Measurements from ENCODE around the gene ZNF771.

The ZNF771 gene

GRCh38 chr16:30429678-30430427 is 22.4 kb downstream of the ZNF771 start, which contains the start of gene DCTPP1:
Gene DCTPP1 (minus strand): TSS chr16:30430030. CDS start chr16:30429980, 50 bp downstream.
- Histone ChIP-seq H3K27me3 (ENCODE audit: control insufficient read depth, insufficient read depth, low read length) (no peaks in the 10 kb centered on the region), H3K79me2 (no peaks in the 10 kb centered on the region), H3K4me2 (ENCODE audit: low read length) (peak within 1 kb of the TSS; percentile 94), H3K9me3 (ENCODE audit: control insufficient read depth, low read length) (no peaks in the 10 kb centered on the region), H3K9ac (no peak within 1 kb of the TSS), H3K4me3 (ENCODE audit: low read depth, low read length) (peak within 1 kb of the TSS; percentile 84), H3K4me1 (no peaks in the 10 kb centered on the region), H2AFZ (peak within 1 kb of the TSS; percentile 79), H3K27ac (peak within 1 kb of the TSS; percentile 38), H3K36me3 (ENCODE audit: control insufficient read depth, insufficient read depth, low read length) (no peaks in the 10 kb centered on the region)
- TF ChIP-seq, protein P1, sequence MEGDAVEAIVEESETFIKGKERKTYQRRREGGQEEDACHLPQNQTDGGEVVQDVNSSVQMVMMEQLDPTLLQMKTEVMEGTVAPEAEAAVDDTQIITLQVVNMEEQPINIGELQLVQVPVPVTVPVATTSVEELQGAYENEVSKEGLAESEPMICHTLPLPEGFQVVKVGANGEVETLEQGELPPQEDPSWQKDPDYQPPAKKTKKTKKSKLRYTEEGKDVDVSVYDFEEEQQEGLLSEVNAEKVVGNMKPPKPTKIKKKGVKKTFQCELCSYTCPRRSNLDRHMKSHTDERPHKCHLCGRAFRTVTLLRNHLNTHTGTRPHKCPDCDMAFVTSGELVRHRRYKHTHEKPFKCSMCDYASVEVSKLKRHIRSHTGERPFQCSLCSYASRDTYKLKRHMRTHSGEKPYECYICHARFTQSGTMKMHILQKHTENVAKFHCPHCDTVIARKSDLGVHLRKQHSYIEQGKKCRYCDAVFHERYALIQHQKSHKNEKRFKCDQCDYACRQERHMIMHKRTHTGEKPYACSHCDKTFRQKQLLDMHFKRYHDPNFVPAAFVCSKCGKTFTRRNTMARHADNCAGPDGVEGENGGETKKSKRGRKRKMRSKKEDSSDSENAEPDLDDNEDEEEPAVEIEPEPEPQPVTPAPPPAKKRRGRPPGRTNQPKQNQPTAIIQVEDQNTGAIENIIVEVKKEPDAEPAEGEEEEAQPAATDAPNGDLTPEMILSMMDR (IDR thresholded peaks at IDR 0.05) = peak; percentile 90

- H3K36me3 ChIP-seq (ENCODE audit: control insufficient read depth, insufficient read depth, low read length) = no peaks in the 10 kb centered on the region
- H2AFZ ChIP-seq = peak overlapping the region; percentile 79
- no peaks in the 10 kb centered on the region for H3K79me2 ChIP-seq
- H3K4me1 ChIP-seq = no peaks in the 10 kb centered on the region
- TF ChIP-seq, protein P1 (IDR thresholded peaks at IDR 0.05) = no peak
- no peaks in the 10 kb centered on the region for H3K27me3 ChIP-seq (ENCODE audit: control insufficient read depth, insufficient read depth, low read length)
- H3K4me3 ChIP-seq (ENCODE audit: low read depth, low read length) = peak overlapping the region; percentile 84
- H3K4me2 ChIP-seq (ENCODE audit: low read length) = peak overlapping the region; percentile 94
- peak overlapping the region; percentile 38 for H3K27ac ChIP-seq
- no peaks in the 10 kb centered on the region for H3K9me3 ChIP-seq (ENCODE audit: control insufficient read depth, low read length)
- no peak overlapping the region for H3K9ac ChIP-seq
These were observed 23.1 kb downstream of the ZNF771 start for GRCh38 chr16:30430428-30430970.

DNA sequence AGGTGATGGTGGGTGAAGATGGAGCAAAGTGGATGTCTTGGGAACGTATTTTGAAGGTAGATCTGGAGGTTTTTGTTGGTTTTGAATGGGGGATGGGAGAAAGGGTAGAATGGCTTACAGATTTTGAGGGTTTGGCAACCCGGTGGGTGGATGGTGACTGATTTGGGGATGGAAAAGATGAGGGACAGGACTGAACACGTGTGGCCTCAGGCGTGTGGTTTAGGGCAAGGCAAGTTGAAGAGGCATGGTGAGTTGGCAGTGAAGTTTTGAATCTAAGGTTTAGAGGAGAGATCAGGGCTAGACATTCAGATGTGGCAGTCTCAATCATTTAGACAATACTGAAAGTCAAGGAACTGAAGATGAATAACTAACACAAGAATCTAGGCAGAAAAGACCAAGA is 27.4 kb downstream of the ZNF771 start:
- TF ChIP-seq, protein P1 (IDR thresholded peaks at IDR 0.05) = no peak
- Histone ChIP-seq H3K79me2 (no peaks in the 10 kb centered on the region), H3K36me3 (ENCODE audit: control insufficient read depth, insufficient read depth, low read length) (no peaks in the 10 kb centered on the region), H3K4me3 (ENCODE audit: low read depth, low read length) (no peak overlapping the region), H3K9me3 (ENCODE audit: control insufficient read depth, low read length) (no peaks in the 10 kb centered on the region), H3K4me1 (no peaks in the 10 kb centered on the region), H2AFZ (no peak overlapping the region), H3K27me3 (ENCODE audit: control insufficient read depth, insufficient read depth, low read length) (no peaks in the 10 kb centered on the region), H3K4me2 (ENCODE audit: low read length) (no peak overlapping the region), H3K27ac (no peak overlapping the region), H3K9ac (no peak overlapping the region)

DNA sequence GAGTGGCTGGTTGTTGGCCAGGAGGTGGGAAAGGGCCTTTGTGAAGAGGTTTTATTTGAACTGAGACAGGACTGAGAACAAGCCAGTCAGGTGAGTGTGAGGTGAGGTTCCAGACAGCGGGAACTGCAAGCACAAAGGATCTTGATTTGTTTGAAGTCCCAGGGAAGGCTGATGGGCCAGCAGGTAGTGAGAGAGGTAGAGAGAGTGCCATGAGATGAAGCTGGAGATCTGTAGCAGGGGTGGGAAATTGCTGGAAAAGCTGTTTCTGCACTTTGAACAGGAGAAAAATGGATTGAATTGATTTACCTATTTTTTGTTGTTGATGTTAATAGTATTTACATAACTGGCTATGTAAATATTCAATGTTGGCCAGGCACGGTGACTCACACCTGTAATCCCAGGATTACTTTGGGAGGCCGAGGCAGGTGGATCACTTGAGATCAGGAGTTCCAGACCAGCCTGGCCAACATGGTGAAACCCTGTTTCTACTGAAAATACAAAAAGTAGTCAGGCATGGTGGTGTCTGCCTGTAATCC is 30.2 kb downstream of the ZNF771 start:
- H3K9me3 ChIP-seq (ENCODE audit: control insufficient read depth, low read length) = no peaks in the 10 kb centered on the region
- H3K27me3 ChIP-seq (ENCODE audit: control insufficient read depth, insufficient read depth, low read length) = no peaks in the 10 kb centered on the region
- no peaks in the 10 kb centered on the region for H3K4me1 ChIP-seq
- H3K36me3 ChIP-seq (ENCODE audit: control insufficient read depth, insufficient read depth, low read length) = no peaks in the 10 kb centered on the region
- TF ChIP-seq, protein P1 (IDR thresholded peaks at IDR 0.05) = no peak
- no peak overlapping the region for H3K4me2 ChIP-seq (ENCODE audit: low read length)
- H3K4me3 ChIP-seq (ENCODE audit: low read depth, low read length) = no peak overlapping the region
- no peak overlapping the region for H2AFZ ChIP-seq
- no peak overlapping the region for H3K9ac ChIP-seq
- no peak overlapping the region for H3K27ac ChIP-seq
- H3K79me2 ChIP-seq = no peaks in the 10 kb centered on the region

All from parathyroid adenoma (tissue), 2 donors.